NCI-H2029 (cell line): ENCODE data around the gene CDH13.

Experiments
- DNase-seq: peaks from one replicate; lab custom pipeline; 2025; lab: John Stamatoyannopoulos, UW

The CDH13 gene

GRCh38 chr16:83307594-83307992 lies 680.8 kb downstream of the CDH13 start:
- no peak for DNase-seq

GRCh38 chr16:83308414-83308813 lies 681.6 kb downstream of the CDH13 start:
- DNase-seq = no peak

- no peak for DNase-seq
Observed at GRCh38 chr16:83310816-83311215, 684.0 kb downstream of the CDH13 start.

GRCh38 chr16:83312015-83312717 lies 685.4 kb downstream of the CDH13 start:
- no peak for DNase-seq

- DNase-seq = no peak
Observed at GRCh38 chr16:83312718-83313245, 686.0 kb downstream of the CDH13 start.

GRCh38 chr16:83315271-83315670 lies 688.5 kb downstream of the CDH13 start:
- DNase-seq = no peak

GRCh38 chr16:83316458-83316857 lies 689.7 kb downstream of the CDH13 start:
- DNase-seq = no peak

GRCh38 chr16:83318390-83318789 lies 691.6 kb downstream of the CDH13 start:
- no peak for DNase-seq

GRCh38 chr16:83328936-83329335 lies 702.2 kb downstream of the CDH13 start:
- DNase-seq = no peak

- no peak for DNase-seq
Observed at GRCh38 chr16:83329441-83329840, 702.7 kb downstream of the CDH13 start.

GRCh38 chr16:83330251-83330650 lies 703.5 kb downstream of the CDH13 start:
- DNase-seq = no peak

GRCh38 chr16:83335076-83335475 lies 708.3 kb downstream of the CDH13 start:
- no peak for DNase-seq

GRCh38 chr16:83336603-83337002 lies 709.8 kb downstream of the CDH13 start:
- DNase-seq = peak; percentile 11

- no peak for DNase-seq
Observed at GRCh38 chr16:83338138-83338537, 711.4 kb downstream of the CDH13 start.

GRCh38 chr16:83338941-83339340 lies 712.2 kb downstream of the CDH13 start:
- DNase-seq = peak; percentile 2

GRCh38 chr16:83343935-83344366 lies 717.2 kb downstream of the CDH13 start:
- no peak for DNase-seq

GRCh38 chr16:83345846-83346640 lies 719.3 kb downstream of the CDH13 start:
- no peak for DNase-seq

- no peak for DNase-seq
Observed at GRCh38 chr16:83348991-83349390, 722.2 kb downstream of the CDH13 start.

GRCh38 chr16:83350481-83350880 lies 723.7 kb downstream of the CDH13 start:
- no peak for DNase-seq

- no peak for DNase-seq
Observed at GRCh38 chr16:83351846-83352245, 725.1 kb downstream of the CDH13 start.

- DNase-seq = no peak
Observed at GRCh38 chr16:83353241-83353640, 726.5 kb downstream of the CDH13 start.

- DNase-seq = no peak
Observed at GRCh38 chr16:83354015-83354414, 727.2 kb downstream of the CDH13 start.

- DNase-seq = no peak
Observed at GRCh38 chr16:83355570-83356218, 728.9 kb downstream of the CDH13 start.
